SU-DHL-6 (cell line): Measurements from ENCODE around the gene AIMP1.

Experiments
- H2AFZ ChIP-seq: fragments of 200-600 bp; sonication (generic); 2 replicates; pipeline ENCODE4 v1.6.1; 2014; ENCODE audit warnings: low read depth, mild to moderate bottlenecking, moderate library complexity, mixed read lengths, antibody characterized with exemption, low read length; ENCODE audit not compliant: severe bottlenecking
- H3F3A ChIP-seq: fragments of 200-600 bp; shearing (Covaris generic); 2 replicates; pipeline ENCODE4 v1.6.0; 2016; ENCODE audit warnings: antibody characterized with exemption, mild to moderate bottlenecking; ENCODE audit not compliant: insufficient read depth
- H3K27ac ChIP-seq: fragments of 200-600 bp; sonication (generic); 2 replicates; pipeline ENCODE4 v1.5.1; 2016; ENCODE audit warnings: low read depth, mild to moderate bottlenecking, low read length, moderate library complexity, mixed read lengths
- H3K27me3 ChIP-seq: fragments of 200-600 bp; sonication (generic), shearing (Covaris generic); 2 replicates; pipeline ENCODE4 v1.6.0; 2014; ENCODE audit warnings: mild to moderate bottlenecking, low read length
- H3K36me3 ChIP-seq: fragments of 200-600 bp; sonication (generic); 2 replicates; pipeline ENCODE4 v1.6.1; 2014; ENCODE audit warnings: mild to moderate bottlenecking, low read length, mixed read lengths
- H3K4me2 ChIP-seq: fragments of 300-600, 200-600 bp; shearing (Covaris generic), sonication (generic); 2 replicates; pipeline ENCODE4 v1.6.0; 2014; ENCODE audit warnings: low read length, low read depth, mild to moderate bottlenecking; ENCODE audit not compliant: poor library complexity, severe bottlenecking
- H3K4me3 ChIP-seq: fragments of 200-600 bp; sonication (generic); 2 replicates; pipeline ENCODE4 v1.5.1; 2014; ENCODE audit warnings: antibody characterized with exemption, low read length, mild to moderate bottlenecking, mixed read lengths; ENCODE audit not compliant: insufficient read depth, poor library complexity, severe bottlenecking
- H3K79me2 ChIP-seq: fragments of 200-600 bp; sonication (generic); 2 replicates; pipeline ENCODE4 v1.6.1; 2014; ENCODE audit warnings: mild to moderate bottlenecking, low read length, moderate library complexity; ENCODE audit not compliant: insufficient read depth
- H3K9ac ChIP-seq: fragments of 200-600 bp; sonication (generic); 2 replicates; pipeline ENCODE4 v1.7.0; 2014; ENCODE audit warnings: mild to moderate bottlenecking, low read length
- H3K9me2 ChIP-seq: fragments of 200-600 bp; sonication (generic); replicated peaks from 2 replicates; pipeline ENCODE4 v1.6.1; 2014; ENCODE audit warnings: low read length; ENCODE audit not compliant: insufficient read depth
- H3K9me3 ChIP-seq: fragments of 200-600 bp; sonication (generic); 2 replicates; pipeline ENCODE4 v1.6.1; 2014; ENCODE audit warnings: low read length, mixed read lengths; ENCODE audit not compliant: insufficient read depth
- H4K20me1 ChIP-seq: fragments of 200-600 bp; sonication (generic); 2 replicates; pipeline ENCODE4 v1.6.1; 2014; ENCODE audit warnings: low read depth, mild to moderate bottlenecking, antibody characterized with exemption, low read length, moderate library complexity, mixed read lengths
- CTCF ChIP-seq: fragments of 200-600 bp; sonication (generic); IDR thresholded peaks from one replicate; pipeline ENCODE4 v1.5.1; 2017; ENCODE audit warnings: antibody characterized with exemption, mild to moderate bottlenecking, low read length, moderate library complexity; ENCODE audit not compliant: insufficient read depth, poor library complexity, severe bottlenecking
- EZH2phosphoT487 ChIP-seq: fragments of 200-600 bp; sonication (generic), shearing (Covaris generic); conservative IDR thresholded peaks from 2 replicates; pipeline ENCODE4 v1.6.1; 2018; ENCODE audit warnings: mild to moderate bottlenecking, antibody characterized with exemption, low read length, moderate library complexity, mixed read lengths

Gene AIMP1

GRCh38 chr4:106365613-106366012 is 49.3 kb downstream of the AIMP1 start:
- no peaks in the 10 kb centered on the region for H3K27me3 ChIP-seq
- H2AFZ ChIP-seq = no peak overlapping the region
- TF ChIP-seq EZH2phosphoT487 = no peak
- TF ChIP-seq CTCF = no peak
- H3K27ac ChIP-seq = no peak overlapping the region
- no peak overlapping the region for H3K4me3 ChIP-seq
- H3F3A ChIP-seq = no peaks in the 10 kb centered on the region
- no peaks in the 10 kb centered on the region for H3K79me2 ChIP-seq
- no peaks in the 10 kb centered on the region for H3K9me2 ChIP-seq
- no peaks in the 10 kb centered on the region for H4K20me1 ChIP-seq
- H3K9ac ChIP-seq = no peak overlapping the region
- H3K36me3 ChIP-seq = no peaks in the 10 kb centered on the region
- no peak overlapping the region for H3K4me2 ChIP-seq
- H3K9me3 ChIP-seq = no peaks in the 10 kb centered on the region

- no peak overlapping the region for H2AFZ ChIP-seq
- no peaks in the 10 kb centered on the region for H3K79me2 ChIP-seq
- no peak overlapping the region for H3K9ac ChIP-seq
- H3F3A ChIP-seq = no peaks in the 10 kb centered on the region
- H3K4me2 ChIP-seq = no peak overlapping the region
- no peak overlapping the region for H3K27ac ChIP-seq
- H3K27me3 ChIP-seq = no peaks in the 10 kb centered on the region
- no peak for TF ChIP-seq CTCF
- no peak for TF ChIP-seq EZH2phosphoT487
- H3K4me3 ChIP-seq = no peak overlapping the region
- no peaks in the 10 kb centered on the region for H3K36me3 ChIP-seq
- no peaks in the 10 kb centered on the region for H4K20me1 ChIP-seq
- H3K9me2 ChIP-seq = no peaks in the 10 kb centered on the region
- no peaks in the 10 kb centered on the region for H3K9me3 ChIP-seq
Measured at GRCh38 chr4:106366026-106366425, 49.7 kb downstream of the AIMP1 start.

- Histone ChIP-seq H3K9me3 (no peaks in the 10 kb centered on the region), H3K9me2 (no peaks in the 10 kb centered on the region), H2AFZ (no peak overlapping the region), H3K9ac (no peak overlapping the region), H3K79me2 (no peaks in the 10 kb centered on the region), H3K4me3 (no peak overlapping the region), H3K27me3 (no peaks in the 10 kb centered on the region), H3K36me3 (no peaks in the 10 kb centered on the region), H3K4me2 (no peak overlapping the region), H3F3A (no peaks in the 10 kb centered on the region), H3K27ac (no peak overlapping the region), H4K20me1 (no peaks in the 10 kb centered on the region)
- TF ChIP-seq EZH2phosphoT487 = no peak
- no peak for TF ChIP-seq CTCF
Measured at GRCh38 chr4:106367072-106367471, 50.7 kb downstream of the AIMP1 start.

GRCh38 chr4:106368678-106369077 is 52.3 kb downstream of the AIMP1 start, which contains the start of gene GIMD1:
GIMD1 (minus strand) TSS chr4:106368778; CDS start chr4:106367435, 1,343 bp downstream.
- Histone ChIP-seq H3K9me3 (no peaks in the 10 kb centered on the region), H3F3A (no peaks in the 10 kb centered on the region), H3K4me2 (no peak within 1 kb of the TSS), H4K20me1 (no peaks in the 10 kb centered on the region), H2AFZ (no peak within 1 kb of the TSS), H3K4me3 (no peak within 1 kb of the TSS), H3K79me2 (no peaks in the 10 kb centered on the region), H3K27ac (no peak within 1 kb of the TSS), H3K27me3 (no peaks in the 10 kb centered on the region), H3K9me2 (no peaks in the 10 kb centered on the region), H3K9ac (no peak within 1 kb of the TSS), H3K36me3 (no peaks in the 10 kb centered on the region)
- no peak for TF ChIP-seq CTCF
- no peak for TF ChIP-seq EZH2phosphoT487
